ENCODE data around the gene POLR1G.

- TF ChIP-seq CTCF (IDR thresholded peaks at IDR 0.05) (no peak), POLR2A (IDR thresholded peaks at IDR 0.05) (no peak)
Measured at GRCh38 chr19:45444318-45445041, 38.0 kb downstream of the POLR1G start.

Data from lower leg skin (tissue), 3 donors.